ENCODE measurements around the gene PEAR1. TPM values are rescaled to one million over a fixed set of nuclear protein-coding genes. Genes with fewer than 3 reads are reported as not detected.

PEAR1 gene
- polyA plus RNA-seq: 5.9 TPM
- long read RNA-seq, donor 1, full-length matches to known transcripts: 2 of 2 reads
- long read RNA-seq, donor 1, partial matches to known transcripts: 0 of 2 reads
- long read RNA-seq, donor 1, other reads (novel, unspliced or antisense): 0 of 2 reads
- long read RNA-seq, donor 2: 0 reads
- long read RNA-seq, donor 3: 0 reads
- long read RNA-seq, donor 4: 0 reads
- long read RNA-seq, donor 5, full-length matches to known transcripts: 1 of 1 reads
- long read RNA-seq, donor 5, partial matches to known transcripts: 0 of 1 reads
- long read RNA-seq, donor 5, other reads (novel, unspliced or antisense): 0 of 1 reads
- long read RNA-seq, donor 6, partial matches to known transcripts: 7 of 7 reads
- long read RNA-seq, donor 6, other reads (novel, unspliced or antisense): 0 of 7 reads
- long read RNA-seq, donor 7, partial matches to known transcripts: 25 of 25 reads
- long read RNA-seq, donor 7, other reads (novel, unspliced or antisense): 0 of 25 reads
- long read RNA-seq, donor 8, full-length matches to known transcripts: 1 of 1 reads
- long read RNA-seq, donor 8, partial matches to known transcripts: 0 of 1 reads
- long read RNA-seq, donor 8, other reads (novel, unspliced or antisense): 0 of 1 reads
- long read RNA-seq, donor 9: 0 reads
- long read RNA-seq, donor 10: 0 reads
- long read RNA-seq, donor 11: 0 reads

- DNase-seq: peak in 1 of 2 donors; percentile 37
- no peaks in the 10 kb centered on the region for H3K36me3 ChIP-seq (ENCODE audit: control insufficient read depth, insufficient read depth, low read length)
- H3K4me3 ChIP-seq (ENCODE audit: low read length): peak within 1 kb of the TSS; percentile 40
- WGBS (ENCODE audit: insufficient coverage, low lambda C conversion rate): no CpG with 5 or more reads among the region's 60 CpGs
- H3K4me1 ChIP-seq (ENCODE audit: control insufficient read depth, insufficient read depth, low read length): peaks cover 21% of the 10 kb centered on the region
- peaks cover 4% of the 10 kb centered on the region for H3K9me3 ChIP-seq (ENCODE audit: control insufficient read depth, low read depth, low read length)
- peak within 1 kb of the TSS; percentile 69 for H3K27ac ChIP-seq (ENCODE audit: low read length)
- peaks cover 71% of the 10 kb centered on the region for H3K27me3 ChIP-seq (ENCODE audit: control insufficient read depth, insufficient read depth, low read length)
Observed at GRCh38 chr1:156893048-156893953, at the start of gene PEAR1. PEAR1 (plus strand) TSS chr1:156893718; CDS start chr1:156903927, 10,209 bp downstream.

- H3K36me3 ChIP-seq (ENCODE audit: control insufficient read depth, insufficient read depth, low read length): no peaks in the 10 kb centered on the region
- no peak overlapping the region for H3K4me3 ChIP-seq (ENCODE audit: low read length)
- WGBS (ENCODE audit: insufficient coverage, low lambda C conversion rate): no CpG with 5 or more reads among the region's 6 CpGs
- DNase-seq: no peak
- H3K27me3 ChIP-seq (ENCODE audit: control insufficient read depth, insufficient read depth, low read length): peaks cover 95% of the 10 kb centered on the region
- no peak overlapping the region for H3K27ac ChIP-seq (ENCODE audit: low read length)
- peaks cover 5% of the 10 kb centered on the region for H3K9me3 ChIP-seq (ENCODE audit: control insufficient read depth, low read depth, low read length)
- H3K4me1 ChIP-seq (ENCODE audit: control insufficient read depth, insufficient read depth, low read length): no peaks in the 10 kb centered on the region
Observed at GRCh38 chr1:156844102-156844501, 49.4 kb upstream of the PEAR1 start.

GRCh38 chr1:156844638-156845037 is 48.9 kb upstream of the PEAR1 start:
- Histone ChIP-seq H3K4me1 (ENCODE audit: control insufficient read depth, insufficient read depth, low read length) (no peaks in the 10 kb centered on the region), H3K9me3 (ENCODE audit: control insufficient read depth, low read depth, low read length) (peaks cover 5% of the 10 kb centered on the region), H3K36me3 (ENCODE audit: control insufficient read depth, insufficient read depth, low read length) (no peaks in the 10 kb centered on the region), H3K27ac (ENCODE audit: low read length) (no peak overlapping the region), H3K27me3 (ENCODE audit: control insufficient read depth, insufficient read depth, low read length) (peaks cover 95% of the 10 kb centered on the region), H3K4me3 (ENCODE audit: low read length) (no peak overlapping the region)
- DNase-seq: no peak
- no CpG with 5 or more reads among the region's 14 CpGs for WGBS (ENCODE audit: insufficient coverage, low lambda C conversion rate)

- H3K27ac ChIP-seq (ENCODE audit: low read length): no peak overlapping the region
- peaks cover 95% of the 10 kb centered on the region for H3K27me3 ChIP-seq (ENCODE audit: control insufficient read depth, insufficient read depth, low read length)
- DNase-seq: no peak
- peaks cover 5% of the 10 kb centered on the region for H3K9me3 ChIP-seq (ENCODE audit: control insufficient read depth, low read depth, low read length)
- H3K4me3 ChIP-seq (ENCODE audit: low read length): no peak overlapping the region
- no peaks in the 10 kb centered on the region for H3K36me3 ChIP-seq (ENCODE audit: control insufficient read depth, insufficient read depth, low read length)
- H3K4me1 ChIP-seq (ENCODE audit: control insufficient read depth, insufficient read depth, low read length): no peaks in the 10 kb centered on the region
- WGBS (ENCODE audit: insufficient coverage, low lambda C conversion rate): no CpG with 5 or more reads among the region's 69 CpGs
Observed at GRCh38 chr1:156845055-156845952, 48.2 kb upstream of the PEAR1 start.

- no peak for DNase-seq
- Histone ChIP-seq H3K4me1 (ENCODE audit: control insufficient read depth, insufficient read depth, low read length) (no peaks in the 10 kb centered on the region), H3K36me3 (ENCODE audit: control insufficient read depth, insufficient read depth, low read length) (no peaks in the 10 kb centered on the region), H3K9me3 (ENCODE audit: control insufficient read depth, low read depth, low read length) (peaks cover 5% of the 10 kb centered on the region), H3K27me3 (ENCODE audit: control insufficient read depth, insufficient read depth, low read length) (peaks cover 90% of the 10 kb centered on the region), H3K4me3 (ENCODE audit: low read length) (no peak overlapping the region), H3K27ac (ENCODE audit: low read length) (no peak overlapping the region)
- no CpG with 5 or more reads among the region's 18 CpGs for WGBS (ENCODE audit: insufficient coverage, low lambda C conversion rate)
Observed at GRCh38 chr1:156845953-156846545, 47.5 kb upstream of the PEAR1 start.

- Histone ChIP-seq H3K36me3 (ENCODE audit: control insufficient read depth, insufficient read depth, low read length) (no peaks in the 10 kb centered on the region), H3K9me3 (ENCODE audit: control insufficient read depth, low read depth, low read length) (peaks cover 5% of the 10 kb centered on the region), H3K27ac (ENCODE audit: low read length) (no peak overlapping the region), H3K4me3 (ENCODE audit: low read length) (no peak overlapping the region), H3K4me1 (ENCODE audit: control insufficient read depth, insufficient read depth, low read length) (no peaks in the 10 kb centered on the region), H3K27me3 (ENCODE audit: control insufficient read depth, insufficient read depth, low read length) (peaks cover 86% of the 10 kb centered on the region)
- no CpG with 5 or more reads among the region's 5 CpGs for WGBS (ENCODE audit: insufficient coverage, low lambda C conversion rate)
- DNase-seq: no peak
Observed at GRCh38 chr1:156846643-156847042, 46.9 kb upstream of the PEAR1 start.

- peaks cover 5% of the 10 kb centered on the region for H3K9me3 ChIP-seq (ENCODE audit: control insufficient read depth, low read depth, low read length)
- no peaks in the 10 kb centered on the region for H3K36me3 ChIP-seq (ENCODE audit: control insufficient read depth, insufficient read depth, low read length)
- no peak overlapping the region for H3K4me3 ChIP-seq (ENCODE audit: low read length)
- no peak for DNase-seq
- H3K27ac ChIP-seq (ENCODE audit: low read length): no peak overlapping the region
- 20% methylated on average over 2 of the region's 7 CpGs for WGBS (ENCODE audit: insufficient coverage, low lambda C conversion rate)
- H3K4me1 ChIP-seq (ENCODE audit: control insufficient read depth, insufficient read depth, low read length): no peaks in the 10 kb centered on the region
- H3K27me3 ChIP-seq (ENCODE audit: control insufficient read depth, insufficient read depth, low read length): peaks cover 79% of the 10 kb centered on the region
Observed at GRCh38 chr1:156847591-156848460, 45.7 kb upstream of the PEAR1 start.

- no CpG with 5 or more reads among the region's 36 CpGs for WGBS (ENCODE audit: insufficient coverage, low lambda C conversion rate)
- H3K27me3 ChIP-seq (ENCODE audit: control insufficient read depth, insufficient read depth, low read length): peaks cover 76% of the 10 kb centered on the region
- H3K4me1 ChIP-seq (ENCODE audit: control insufficient read depth, insufficient read depth, low read length): no peaks in the 10 kb centered on the region
- H3K36me3 ChIP-seq (ENCODE audit: control insufficient read depth, insufficient read depth, low read length): no peaks in the 10 kb centered on the region
- DNase-seq: peak in 1 of 2 donors; percentile 38
- peaks cover 5% of the 10 kb centered on the region for H3K9me3 ChIP-seq (ENCODE audit: control insufficient read depth, low read depth, low read length)
- no peak overlapping the region for H3K27ac ChIP-seq (ENCODE audit: low read length)
- H3K4me3 ChIP-seq (ENCODE audit: low read length): no peak overlapping the region
Observed at GRCh38 chr1:156848461-156849150, 44.9 kb upstream of the PEAR1 start.
